Cardiac muscle cell (in vitro differentiated cells and primary cell): ENCODE data around the gene RPIA. TPM values are rescaled to one million over a fixed set of nuclear protein-coding genes. Genes with fewer than 3 reads are reported as not detected.

Source experiments
- DNase-seq, 2 donors: peaks; one replicate each; pipeline versions ENCODE4 v3.0.0 to v3.0.0-alpha.2; 2010 to 2017; ENCODE audit warnings: low read depth in 1 of 2, low spot score in 1 of 2
- H3K27ac ChIP-seq: fragments of 200-600 bp; sonication (generic); 2 replicates; pipeline ENCODE4 v1.5.1; 2016
- H3K27me3 ChIP-seq: fragments of 200-600 bp; sonication (generic); 2 replicates; pipeline ENCODE4 v1.6.0; 2016; ENCODE audit warnings: control low read depth
- H3K36me3 ChIP-seq: fragments of 200-600 bp; sonication (generic); 2 replicates; pipeline ENCODE4 v1.5.1; 2016; ENCODE audit warnings: control low read depth
- H3K4me1 ChIP-seq: fragments of 200-600 bp; sonication (generic); 2 replicates; pipeline ENCODE4 v1.8.1; 2017; ENCODE audit warnings: low read depth, mild to moderate bottlenecking, mixed run types
- H3K4me3 ChIP-seq: fragments of 200-600 bp; sonication (generic); 2 replicates; pipeline ENCODE4 v1.5.1; 2016; ENCODE audit warnings: mild to moderate bottlenecking
- H3K9me3 ChIP-seq: fragments of 200-600 bp; sonication (generic); 2 replicates; pipeline ENCODE4 v1.5.1; 2017; ENCODE audit warnings: low read depth, mild to moderate bottlenecking, control low read depth
- polyA plus RNA-seq: library from polyadenylated mRNA; unstranded; fragments of >200 nt; fragmentation: Nextera tagmentation; extraction: Ambion mirVana; gene quantifications from 2 replicates; pipeline ENCODE4 v1.2.1, GENCODE V29; 2016
- total RNA-seq: library from RNA; depleted of rRNA; stranded (reverse); fragments of >200 nt; gene quantifications from 2 replicates; pipeline ENCODE4 v1.2.3, GENCODE V29; 2016
- TF ChIP-seq, protein P1 (sequence below): IDR thresholded peaks from 2 replicates; pipeline ENCODE4 v1.5.1; 2012; ENCODE audit warnings: low read depth, mild to moderate bottlenecking, low read length

RPIA gene
- total and polyA plus RNA-seq, 2 experiments from 2014 or later = 8.8 to 19.5 TPM

DNA sequence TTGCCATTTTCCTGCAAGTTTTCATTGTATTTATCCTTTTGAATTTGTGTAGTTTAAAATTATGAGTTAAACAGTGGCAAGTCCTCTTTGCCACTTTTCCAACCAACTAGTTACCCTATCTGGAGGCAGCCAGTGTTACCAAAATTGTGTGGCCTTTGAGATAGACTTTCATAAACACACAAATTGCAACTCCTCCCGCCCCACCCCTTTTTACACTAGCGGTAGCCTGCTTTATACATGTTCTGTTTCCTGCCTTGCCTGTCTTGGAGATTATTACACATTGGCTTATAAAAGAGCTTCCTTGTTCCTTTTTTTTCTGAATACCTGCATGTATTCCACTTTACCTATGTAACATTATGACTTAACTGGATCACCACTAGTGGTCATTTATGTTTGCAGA, 56.5 kb downstream of the RPIA start:
- Histone ChIP-seq H3K36me3 (peaks cover 9% of the 10 kb centered on the region), H3K27ac (no peak overlapping the region), H3K4me1 (no peaks in the 10 kb centered on the region), H3K27me3 (no peaks in the 10 kb centered on the region), H3K9me3 (no peaks in the 10 kb centered on the region), H3K4me3 (no peak overlapping the region)
- DNase-seq = no peak
- TF ChIP-seq, protein P1, sequence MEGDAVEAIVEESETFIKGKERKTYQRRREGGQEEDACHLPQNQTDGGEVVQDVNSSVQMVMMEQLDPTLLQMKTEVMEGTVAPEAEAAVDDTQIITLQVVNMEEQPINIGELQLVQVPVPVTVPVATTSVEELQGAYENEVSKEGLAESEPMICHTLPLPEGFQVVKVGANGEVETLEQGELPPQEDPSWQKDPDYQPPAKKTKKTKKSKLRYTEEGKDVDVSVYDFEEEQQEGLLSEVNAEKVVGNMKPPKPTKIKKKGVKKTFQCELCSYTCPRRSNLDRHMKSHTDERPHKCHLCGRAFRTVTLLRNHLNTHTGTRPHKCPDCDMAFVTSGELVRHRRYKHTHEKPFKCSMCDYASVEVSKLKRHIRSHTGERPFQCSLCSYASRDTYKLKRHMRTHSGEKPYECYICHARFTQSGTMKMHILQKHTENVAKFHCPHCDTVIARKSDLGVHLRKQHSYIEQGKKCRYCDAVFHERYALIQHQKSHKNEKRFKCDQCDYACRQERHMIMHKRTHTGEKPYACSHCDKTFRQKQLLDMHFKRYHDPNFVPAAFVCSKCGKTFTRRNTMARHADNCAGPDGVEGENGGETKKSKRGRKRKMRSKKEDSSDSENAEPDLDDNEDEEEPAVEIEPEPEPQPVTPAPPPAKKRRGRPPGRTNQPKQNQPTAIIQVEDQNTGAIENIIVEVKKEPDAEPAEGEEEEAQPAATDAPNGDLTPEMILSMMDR = no peak

DNA sequence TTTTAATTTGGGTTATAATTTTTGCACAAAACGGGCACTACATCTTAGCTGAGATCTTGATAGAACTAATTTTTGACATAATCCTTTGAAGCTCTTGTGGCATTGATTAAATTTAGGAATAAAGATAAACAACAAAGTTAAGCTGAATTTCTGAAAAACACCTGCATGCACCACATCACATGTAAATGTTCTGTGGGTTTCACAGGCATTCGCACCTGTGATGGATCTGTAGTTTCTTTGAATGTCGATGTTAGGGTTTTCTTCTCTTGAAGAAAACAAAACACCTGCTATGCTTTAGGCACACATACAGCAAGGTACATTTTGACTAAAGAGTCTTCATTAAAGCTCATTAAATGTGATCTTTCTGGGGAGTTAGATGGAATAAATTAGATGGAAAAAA, 60.3 kb downstream of the RPIA start:
- H3K4me3 ChIP-seq = no peak overlapping the region
- H3K36me3 ChIP-seq = peaks cover 9% of the 10 kb centered on the region
- no peaks in the 10 kb centered on the region for H3K4me1 ChIP-seq
- TF ChIP-seq, protein P1 = no peak
- H3K9me3 ChIP-seq = no peaks in the 10 kb centered on the region
- no peak overlapping the region for H3K27ac ChIP-seq
- no peaks in the 10 kb centered on the region for H3K27me3 ChIP-seq
- no peak for DNase-seq

DNA sequence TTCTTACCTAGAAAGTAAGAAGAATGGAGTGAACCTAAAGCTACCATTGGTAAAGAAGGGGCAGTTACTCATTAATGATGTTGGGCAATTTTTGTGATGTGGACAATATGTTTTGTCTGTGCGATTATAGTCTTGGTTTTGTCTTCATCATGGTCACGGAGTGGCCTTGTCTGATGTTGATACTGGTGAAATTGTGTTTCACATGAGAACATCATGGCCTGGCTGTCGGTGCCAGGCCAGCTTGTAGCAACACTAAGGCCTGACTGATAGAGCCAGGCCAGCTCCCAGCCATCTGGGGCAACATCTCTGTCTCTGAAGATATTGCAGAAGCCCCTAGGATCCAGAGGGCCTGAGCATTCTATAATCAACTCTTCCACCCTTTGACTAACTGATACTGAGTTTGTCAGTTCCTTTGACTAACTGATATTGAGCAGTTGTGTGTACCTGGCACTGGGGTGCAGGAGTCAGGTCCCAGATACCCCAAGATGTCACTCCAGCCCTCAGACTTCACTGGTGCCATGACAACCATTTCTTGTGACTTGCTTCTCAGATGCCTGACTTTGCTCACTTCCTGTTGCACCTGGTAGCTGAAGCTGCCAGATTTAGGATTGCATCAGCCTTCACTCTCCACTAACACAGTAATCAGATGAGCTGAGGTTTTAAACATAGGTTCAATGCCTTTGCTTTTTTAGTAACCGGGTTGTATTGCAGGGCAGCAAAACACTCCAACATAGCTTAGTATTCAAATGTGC, 62.5 kb downstream of the RPIA start:
- H3K4me3 ChIP-seq = no peak overlapping the region
- peak in 1 of 2 donors; percentile 33 for DNase-seq
- TF ChIP-seq, protein P1 = no peak
- peaks cover 9% of the 10 kb centered on the region for H3K36me3 ChIP-seq
- no peaks in the 10 kb centered on the region for H3K9me3 ChIP-seq
- H3K27me3 ChIP-seq = no peaks in the 10 kb centered on the region
- H3K27ac ChIP-seq = no peak overlapping the region
- H3K4me1 ChIP-seq = no peaks in the 10 kb centered on the region

DNA sequence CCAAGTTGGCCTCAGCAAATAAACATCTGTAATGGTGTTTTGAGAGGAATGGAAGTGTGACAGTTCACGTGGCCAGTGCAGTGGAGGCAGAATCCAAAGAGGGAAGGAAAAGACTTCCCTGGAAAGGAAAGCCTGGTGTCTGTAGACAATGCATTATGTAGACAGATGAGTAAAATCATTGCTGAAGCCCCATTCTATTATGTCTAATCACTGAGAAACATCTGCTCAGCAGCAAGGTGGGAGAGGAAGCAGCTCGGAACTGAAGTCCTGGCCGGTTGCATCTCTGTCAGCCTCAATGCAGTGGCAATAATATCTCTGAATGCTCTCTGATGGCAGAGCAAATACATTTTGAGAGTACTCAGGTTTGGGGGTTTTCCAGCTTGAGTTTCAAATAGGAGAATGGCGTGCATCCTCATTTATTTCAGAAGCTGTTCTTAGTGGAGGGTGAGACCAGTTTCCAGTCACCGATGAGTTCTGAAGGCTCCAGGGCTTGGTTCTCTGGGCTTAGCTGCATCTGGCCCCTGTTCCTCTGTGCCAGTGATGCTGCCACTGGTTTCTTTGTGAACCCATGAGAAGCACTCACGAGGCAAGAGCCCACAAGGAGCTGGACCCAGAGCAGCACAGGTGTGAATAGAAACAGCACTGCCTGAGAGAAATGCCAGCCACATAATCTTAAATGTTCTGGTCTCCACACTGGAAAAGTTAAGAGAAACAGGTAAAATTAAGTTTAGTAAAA, 63.3 kb downstream of the RPIA start:
- Histone ChIP-seq H3K27me3 (no peaks in the 10 kb centered on the region), H3K27ac (no peak overlapping the region), H3K4me1 (no peaks in the 10 kb centered on the region), H3K4me3 (no peak overlapping the region), H3K36me3 (peaks cover 9% of the 10 kb centered on the region), H3K9me3 (no peaks in the 10 kb centered on the region)
- TF ChIP-seq, protein P1 = no peak
- no peak for DNase-seq

DNA sequence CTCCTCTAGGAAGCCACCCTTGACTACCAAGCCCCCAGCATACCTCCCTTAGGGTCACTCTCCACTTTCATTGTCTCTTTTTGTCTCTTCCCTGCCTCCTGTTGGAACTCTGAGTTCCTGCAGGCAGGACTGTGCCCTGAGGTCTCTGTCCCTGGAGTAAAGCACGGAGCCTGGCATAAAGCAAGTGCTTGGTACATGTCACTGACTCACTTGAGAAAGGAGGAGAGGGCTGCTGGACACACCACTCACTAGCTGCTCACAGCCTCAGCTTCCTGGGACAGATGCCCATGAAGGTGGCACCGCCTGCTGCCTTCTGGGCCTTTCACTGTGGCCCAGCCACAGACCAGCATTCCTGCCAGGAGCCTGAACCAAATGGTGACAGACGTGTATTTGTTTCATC, 64.4 kb downstream of the RPIA start:
- no peak for DNase-seq
- Histone ChIP-seq H3K4me1 (no peaks in the 10 kb centered on the region), H3K9me3 (no peaks in the 10 kb centered on the region), H3K27ac (no peak overlapping the region), H3K27me3 (no peaks in the 10 kb centered on the region), H3K4me3 (no peak overlapping the region), H3K36me3 (peaks cover 3% of the 10 kb centered on the region)
- TF ChIP-seq, protein P1 = no peak
